IPS-15b (cell line): ENCODE data around the gene P2RY6.

Experiments used
- H3K27me3 ChIP-seq: one replicate; pipeline ENCODE4 v1.6.1; 2013; ENCODE audit warnings: low read length; ENCODE audit not compliant: control insufficient read depth, insufficient read depth
- H3K36me3 ChIP-seq: one replicate; pipeline ENCODE4 v1.6.1; 2013; ENCODE audit warnings: low read length; ENCODE audit not compliant: control insufficient read depth, insufficient read depth
- H3K4me1 ChIP-seq: one replicate; pipeline ENCODE4 v1.6.1; 2013; ENCODE audit warnings: mild to moderate bottlenecking, low read length; ENCODE audit not compliant: control insufficient read depth, insufficient read depth
- H3K4me3 ChIP-seq: one replicate; pipeline ENCODE4 v1.5.1; 2013; ENCODE audit warnings: low read depth, low read length
- H3K9ac ChIP-seq: one replicate; pipeline ENCODE4 v1.6.1; 2013; ENCODE audit warnings: low read depth, mild to moderate bottlenecking, low read length
- H3K9me3 ChIP-seq: one replicate; pipeline ENCODE4 v1.6.1; 2013; ENCODE audit warnings: mild to moderate bottlenecking, low read length; ENCODE audit not compliant: control insufficient read depth, insufficient read depth

Gene P2RY6

DNA sequence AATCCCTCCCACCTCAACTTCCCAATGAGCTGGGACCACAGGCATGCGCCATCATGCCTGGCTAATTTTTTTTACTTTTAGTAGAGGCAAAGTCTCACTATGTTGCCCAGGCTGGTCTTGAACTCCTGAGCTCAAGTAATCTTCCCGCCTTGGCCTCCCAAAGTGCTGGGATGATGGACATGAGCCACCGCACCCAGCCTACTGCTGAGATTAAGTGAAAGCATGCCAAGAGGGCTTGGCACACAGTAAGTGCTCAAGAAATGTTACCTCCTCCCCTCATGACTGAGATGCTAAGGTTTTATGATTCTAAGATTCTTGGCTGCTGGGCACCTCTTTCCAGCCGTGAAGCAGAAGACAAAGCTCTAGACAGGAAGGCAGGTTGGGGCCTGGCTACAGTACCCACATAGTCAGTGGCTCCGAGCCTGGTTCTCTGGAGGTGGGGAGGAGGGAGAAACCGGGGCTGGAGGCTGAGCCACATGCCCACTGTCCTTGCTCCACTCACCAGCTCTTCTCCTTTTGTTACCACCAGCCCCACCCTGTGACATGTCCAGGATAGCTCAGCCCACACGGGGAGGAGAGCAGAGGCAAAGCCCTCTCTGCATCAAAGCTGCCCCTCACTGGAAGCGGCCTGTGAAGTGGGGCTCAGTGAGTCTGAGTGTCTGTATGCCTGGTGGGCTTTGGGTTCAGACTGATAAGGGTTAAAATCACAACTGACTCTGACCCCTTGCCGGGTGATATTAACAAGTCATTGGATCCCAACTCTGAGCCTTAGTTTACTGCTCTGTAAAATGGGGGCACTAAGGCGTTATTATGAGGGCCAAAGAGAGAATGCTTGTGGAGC is 48.8 kb downstream of the P2RY6 start:
- no peak overlapping the region for H3K9ac ChIP-seq
- H3K4me1 ChIP-seq, result peaks cover 14% of the 10 kb centered on the region
- H3K27me3 ChIP-seq, result peaks cover 7% of the 10 kb centered on the region
- no peaks in the 10 kb centered on the region for H3K9me3 ChIP-seq
- peaks cover 4% of the 10 kb centered on the region for H3K36me3 ChIP-seq
- no peak overlapping the region for H3K4me3 ChIP-seq

DNA sequence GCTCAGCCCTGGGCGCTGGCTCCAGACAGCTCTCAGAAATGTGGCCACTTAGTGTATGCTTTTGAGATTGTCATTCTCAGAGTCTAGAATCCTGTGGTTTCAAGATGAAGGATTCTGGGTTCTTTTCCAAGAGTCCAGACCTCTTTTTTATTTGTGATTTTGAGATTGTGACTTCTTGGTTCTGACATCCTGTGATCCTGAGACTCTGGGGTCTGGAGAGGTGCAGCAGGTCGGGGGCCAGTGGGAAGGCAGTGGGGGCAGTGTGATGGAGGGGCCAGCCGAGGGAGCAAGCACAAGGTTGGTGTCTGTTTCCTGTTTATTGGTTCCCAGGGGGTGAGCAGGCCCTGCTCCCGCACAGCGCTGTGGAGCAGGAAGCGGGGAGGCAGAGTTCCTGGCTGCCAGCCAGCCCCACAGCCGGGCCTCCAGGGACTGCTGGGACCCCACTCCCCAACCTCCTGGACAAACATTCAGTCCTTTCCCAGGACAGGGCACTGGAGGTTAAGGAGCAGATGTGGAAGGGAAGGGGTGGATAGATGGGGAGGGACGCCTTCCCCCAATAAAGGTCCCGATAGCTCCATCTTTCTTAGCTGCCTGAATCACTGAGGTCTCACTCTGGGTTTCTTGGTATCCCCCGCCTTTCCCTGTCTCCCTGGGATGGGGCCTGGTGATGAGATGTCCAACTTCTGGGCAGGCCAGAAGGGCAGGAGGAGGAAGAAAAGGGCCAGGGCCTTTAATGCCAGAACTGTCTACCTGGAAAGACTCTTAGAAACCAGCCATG is 49.7 kb downstream of the P2RY6 start:
- H3K9me3 ChIP-seq, result no peaks in the 10 kb centered on the region
- H3K36me3 ChIP-seq, result peaks cover 4% of the 10 kb centered on the region
- H3K27me3 ChIP-seq, result peaks cover 7% of the 10 kb centered on the region
- no peak overlapping the region for H3K9ac ChIP-seq
- no peak overlapping the region for H3K4me3 ChIP-seq
- peaks cover 14% of the 10 kb centered on the region for H3K4me1 ChIP-seq

DNA sequence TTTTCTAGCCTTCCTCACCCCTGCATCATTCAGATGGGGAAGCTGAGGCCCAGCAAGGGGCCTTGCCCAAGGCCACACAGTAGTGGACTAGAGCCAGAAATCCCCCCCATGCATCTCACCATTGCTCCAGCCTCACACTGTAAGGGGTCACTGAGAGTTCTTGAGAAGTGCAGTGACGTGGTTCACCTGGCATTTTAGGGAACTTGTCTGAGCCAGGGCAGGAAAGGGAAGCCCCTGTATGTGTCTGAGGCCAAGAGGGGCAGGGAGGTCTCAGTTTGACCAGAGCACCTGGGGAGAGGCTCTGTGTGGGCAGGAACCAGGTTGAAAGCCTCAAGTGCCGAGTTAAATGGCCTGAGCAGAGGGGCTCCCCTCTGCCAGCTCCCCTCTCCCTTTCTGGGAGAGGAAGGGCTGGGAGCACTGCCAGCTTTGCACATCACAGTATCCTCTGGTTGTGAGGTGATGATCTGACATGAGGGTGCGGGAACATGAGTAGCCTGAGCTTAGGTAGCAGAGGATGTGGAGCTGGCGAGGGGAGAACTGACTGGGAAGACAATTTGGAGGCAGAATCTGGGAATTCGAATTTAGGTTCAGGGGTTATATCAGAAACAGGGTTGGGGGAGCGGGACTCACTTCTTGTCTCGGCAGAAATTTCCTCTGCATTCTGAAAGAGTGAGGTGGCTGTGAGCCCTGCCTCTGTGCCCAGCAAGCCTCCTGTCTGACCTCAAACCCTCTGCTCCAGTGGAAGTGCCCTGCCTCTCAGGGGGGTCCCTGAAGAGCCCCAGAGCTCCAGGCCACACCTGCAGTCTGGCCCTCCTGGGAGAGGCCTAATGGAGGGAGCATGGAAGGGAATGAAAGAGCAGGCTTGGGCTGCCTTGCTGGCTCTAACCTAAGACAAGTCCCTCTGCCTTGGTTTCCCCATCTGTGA is 50.5 kb downstream of the P2RY6 start:
- H3K27me3 ChIP-seq, result peaks cover 11% of the 10 kb centered on the region
- H3K4me1 ChIP-seq, result peaks cover 14% of the 10 kb centered on the region
- no peak overlapping the region for H3K9ac ChIP-seq
- no peaks in the 10 kb centered on the region for H3K9me3 ChIP-seq
- no peak overlapping the region for H3K4me3 ChIP-seq
- peaks cover 4% of the 10 kb centered on the region for H3K36me3 ChIP-seq

DNA sequence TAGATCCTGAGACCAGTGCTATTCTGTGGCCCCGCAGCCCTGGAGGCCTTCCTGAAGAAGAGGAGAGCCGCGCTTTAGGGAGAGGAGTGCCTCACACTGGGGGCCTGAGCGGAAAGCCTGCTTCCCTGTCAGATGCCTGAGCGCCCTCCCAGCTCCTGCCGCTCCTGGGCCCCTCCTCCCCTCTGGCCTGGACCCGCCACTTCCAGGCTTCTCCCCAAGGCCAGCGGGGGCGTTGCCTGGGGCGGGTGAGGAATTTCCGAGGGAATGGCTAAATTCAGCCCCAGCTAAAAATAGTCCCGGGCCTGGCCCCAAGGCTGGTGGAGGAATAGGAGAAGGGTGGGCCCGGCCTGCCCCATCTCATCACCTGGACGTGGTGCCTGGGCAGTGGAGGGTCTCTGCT is 51.3 kb downstream of the P2RY6 start:
- Histone ChIP-seq H3K9ac (peak overlapping the region; percentile 12), H3K36me3 (peaks cover 4% of the 10 kb centered on the region), H3K4me1 (peaks cover 14% of the 10 kb centered on the region), H3K27me3 (peaks cover 13% of the 10 kb centered on the region), H3K9me3 (no peaks in the 10 kb centered on the region), H3K4me3 (peak overlapping the region; percentile 13)

DNA sequence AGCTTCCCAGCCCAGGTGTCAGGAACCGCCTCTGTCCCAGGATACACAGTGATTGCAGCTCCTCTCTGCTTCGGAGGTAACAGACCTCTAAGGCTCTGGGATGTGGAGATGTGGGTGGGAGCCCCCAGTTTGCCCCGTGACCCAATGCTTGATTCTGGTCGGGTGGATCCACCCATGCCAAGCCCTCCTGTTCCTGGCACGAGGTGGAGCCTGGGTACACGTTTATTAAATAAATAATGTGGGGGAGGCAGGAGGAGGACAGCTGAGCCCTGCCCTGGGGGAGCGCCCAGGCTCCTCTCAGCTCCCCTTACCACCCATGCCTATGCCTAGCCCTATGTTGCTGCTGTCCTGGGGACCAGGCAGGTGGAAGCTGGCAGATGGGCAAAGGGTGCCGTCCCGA is 52.0 kb downstream of the P2RY6 start:
- Histone ChIP-seq H3K27me3 (peaks cover 13% of the 10 kb centered on the region), H3K4me1 (peaks cover 14% of the 10 kb centered on the region), H3K9ac (peak overlapping the region; percentile 12), H3K9me3 (no peaks in the 10 kb centered on the region), H3K4me3 (peak overlapping the region; percentile 13), H3K36me3 (peaks cover 4% of the 10 kb centered on the region)

DNA sequence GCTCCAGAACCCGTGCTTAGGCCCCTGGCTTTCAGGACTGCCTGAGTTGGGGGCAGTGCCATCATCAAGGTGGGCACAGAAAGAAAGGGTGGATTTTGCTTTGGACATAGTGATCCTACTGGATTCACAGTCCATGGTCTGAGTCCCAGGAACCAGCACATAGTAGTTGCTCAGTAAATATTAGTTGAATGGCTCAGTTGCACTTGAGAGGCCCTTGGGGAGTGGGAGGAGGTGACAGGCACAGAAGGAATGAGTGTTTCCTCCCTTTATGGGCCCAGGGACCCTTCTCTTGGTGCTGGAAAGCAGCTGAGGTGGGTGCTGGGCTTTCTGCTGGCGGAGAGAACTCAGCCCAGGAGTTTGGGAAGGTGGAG is 52.5 kb downstream of the P2RY6 start:
- Histone ChIP-seq H3K36me3 (peaks cover 4% of the 10 kb centered on the region), H3K4me3 (no peak overlapping the region), H3K9me3 (no peaks in the 10 kb centered on the region), H3K27me3 (peaks cover 13% of the 10 kb centered on the region), H3K4me1 (peaks cover 14% of the 10 kb centered on the region), H3K9ac (no peak overlapping the region)

DNA sequence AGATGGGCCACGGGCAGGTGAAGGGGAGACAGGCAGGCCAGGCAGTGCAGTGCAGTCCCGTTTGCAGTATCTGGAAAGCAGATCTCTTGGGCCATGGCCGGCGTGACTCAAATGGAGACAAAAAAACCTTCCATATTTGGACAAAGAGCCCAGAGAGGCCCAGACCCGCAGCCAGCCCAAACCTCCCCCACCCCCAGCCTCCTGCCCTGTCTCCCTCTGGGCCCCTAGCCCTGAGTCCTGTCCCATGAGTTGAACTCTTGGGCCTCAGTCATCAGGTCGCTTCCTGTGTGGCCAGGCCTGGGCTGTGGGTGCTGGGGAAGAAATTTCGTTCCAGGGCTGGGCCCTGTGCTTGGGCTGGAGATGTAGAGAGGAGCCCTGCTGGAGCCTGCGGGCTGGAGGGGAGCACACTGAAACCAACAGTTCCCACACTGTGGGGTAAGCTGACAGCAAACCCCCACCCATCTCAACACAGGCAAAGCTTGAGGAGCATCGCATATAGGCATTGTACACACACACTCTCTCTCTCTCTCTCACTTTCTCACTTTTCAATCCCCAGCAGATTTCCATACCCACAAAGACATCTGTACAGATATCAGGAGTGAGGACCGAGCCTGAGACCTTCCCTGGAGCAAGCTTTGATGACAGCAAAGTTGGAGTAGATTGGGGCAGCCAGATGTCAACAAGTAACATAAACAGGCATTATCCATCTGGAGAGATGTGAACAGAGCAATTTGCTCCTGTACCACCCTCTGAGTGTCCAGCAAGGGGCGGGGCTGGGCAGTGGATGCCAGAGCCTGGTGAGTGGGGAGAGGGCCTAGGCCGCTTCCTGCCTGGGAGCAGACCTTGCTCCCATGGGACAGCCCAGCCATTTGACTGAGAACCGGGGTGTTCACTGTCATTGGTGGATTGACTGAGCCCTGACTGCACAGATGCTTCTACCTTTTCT is 53.2 kb downstream of the P2RY6 start:
- no peaks in the 10 kb centered on the region for H3K9me3 ChIP-seq
- H3K4me3 ChIP-seq, result no peak overlapping the region
- H3K4me1 ChIP-seq, result peaks cover 14% of the 10 kb centered on the region
- H3K36me3 ChIP-seq, result peaks cover 4% of the 10 kb centered on the region
- H3K9ac ChIP-seq, result no peak overlapping the region
- peaks cover 13% of the 10 kb centered on the region for H3K27me3 ChIP-seq

DNA sequence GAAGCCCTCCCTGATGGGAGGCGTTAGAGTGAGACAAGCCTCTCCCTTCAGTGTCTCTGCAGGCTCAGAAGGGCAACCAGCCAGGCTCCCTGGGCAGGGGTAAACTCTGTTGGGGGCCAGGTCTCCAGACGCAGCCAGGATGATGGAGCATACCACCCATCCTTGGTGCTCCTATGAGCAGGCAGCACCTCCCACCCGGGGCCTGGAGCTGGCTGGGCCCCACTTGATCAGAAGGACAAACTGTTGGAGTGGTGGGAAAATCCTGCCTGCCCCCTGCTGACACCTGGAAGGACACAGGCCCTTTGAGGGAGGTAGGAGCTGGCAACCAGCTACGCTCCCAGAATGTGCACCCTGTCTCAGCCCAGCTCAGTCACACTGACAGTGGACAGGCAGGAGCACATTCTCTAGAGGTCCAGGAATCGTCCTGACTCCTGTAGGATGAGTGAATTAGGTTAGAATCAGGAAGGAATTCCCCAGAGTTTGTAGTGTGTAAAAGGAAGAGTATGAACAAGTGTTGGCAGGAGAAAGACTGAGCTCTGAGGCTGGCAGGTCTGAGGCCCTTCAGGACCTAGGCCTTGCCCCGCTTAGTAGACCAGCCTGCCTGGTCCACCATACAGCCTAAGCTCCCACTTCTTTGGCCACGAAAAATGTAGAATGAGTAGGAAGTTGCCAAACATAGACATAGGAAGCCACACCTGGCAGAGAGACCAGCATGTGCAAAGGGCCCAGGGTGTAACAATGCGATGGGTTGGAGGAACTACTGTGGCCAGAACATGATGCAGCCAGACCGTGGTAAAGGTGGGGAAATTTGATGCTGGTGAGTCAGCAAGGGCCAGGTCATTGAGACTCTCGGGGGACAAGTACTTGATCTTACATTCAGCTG is 55.0 kb downstream of the P2RY6 start:
- Histone ChIP-seq H3K4me3 (no peak overlapping the region), H3K36me3 (peaks cover 4% of the 10 kb centered on the region), H3K9ac (no peak overlapping the region), H3K9me3 (no peaks in the 10 kb centered on the region), H3K27me3 (peaks cover 19% of the 10 kb centered on the region), H3K4me1 (peaks cover 26% of the 10 kb centered on the region)

DNA sequence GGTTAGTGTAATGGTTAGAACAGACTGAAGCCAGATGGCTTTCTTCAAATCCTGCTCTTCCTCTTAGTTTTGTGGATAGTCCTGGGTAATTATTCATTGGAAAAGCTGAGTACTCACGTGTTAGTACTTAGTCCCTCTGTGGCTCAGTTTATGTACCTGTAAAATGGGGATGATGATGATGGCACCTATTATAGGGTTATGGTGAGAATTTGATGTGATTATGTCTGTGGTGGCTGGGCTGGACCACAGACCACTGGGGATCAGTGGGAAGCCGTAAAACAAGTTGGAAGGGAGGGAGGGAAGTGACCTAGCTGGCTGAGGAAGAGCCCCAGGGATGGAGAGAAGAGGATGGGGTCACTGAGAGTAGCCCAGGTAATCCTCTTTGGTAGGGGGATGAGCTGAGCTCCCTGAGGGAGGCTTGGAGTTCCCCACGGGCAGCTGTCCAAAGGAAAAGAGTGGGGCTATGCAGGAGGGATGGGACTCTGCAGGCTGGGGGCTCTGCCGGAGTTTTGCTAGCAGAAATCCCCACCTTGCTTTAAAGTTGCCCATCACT is 55.8 kb downstream of the P2RY6 start:
- H3K27me3 ChIP-seq, result peaks cover 16% of the 10 kb centered on the region
- no peaks in the 10 kb centered on the region for H3K9me3 ChIP-seq
- H3K4me1 ChIP-seq, result peaks cover 24% of the 10 kb centered on the region
- no peak overlapping the region for H3K9ac ChIP-seq
- peaks cover 4% of the 10 kb centered on the region for H3K36me3 ChIP-seq
- H3K4me3 ChIP-seq, result no peak overlapping the region

DNA sequence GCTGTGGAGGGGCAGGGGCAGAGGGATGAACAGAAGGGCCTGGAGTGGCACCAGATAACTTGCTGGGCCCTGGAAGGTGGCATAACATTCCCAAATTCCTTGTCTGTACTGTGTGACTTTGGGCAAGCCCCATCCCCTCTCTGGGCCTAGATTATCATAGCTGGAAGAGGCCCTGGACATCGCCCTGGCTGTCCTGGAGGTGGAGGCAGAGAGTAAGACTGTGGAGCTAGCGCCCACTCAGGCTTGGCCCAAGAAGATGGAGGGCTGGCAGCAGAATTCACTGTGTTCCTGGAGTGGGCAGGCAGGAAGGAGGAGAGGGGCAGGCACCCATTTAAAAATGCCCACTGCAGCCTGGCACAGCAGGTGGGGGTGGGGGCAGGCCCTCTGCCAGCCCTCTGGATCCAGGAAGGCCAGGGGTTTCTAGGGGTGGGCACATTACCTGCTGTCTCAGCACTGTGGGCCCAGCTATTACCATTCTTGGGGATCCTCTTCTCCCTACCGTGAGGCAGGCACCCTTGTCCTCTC is 58.5 kb downstream of the P2RY6 start:
- H3K9ac ChIP-seq, result no peak overlapping the region
- H3K4me1 ChIP-seq, result peaks cover 19% of the 10 kb centered on the region
- peaks cover 38% of the 10 kb centered on the region for H3K27me3 ChIP-seq
- H3K9me3 ChIP-seq, result no peaks in the 10 kb centered on the region
- H3K36me3 ChIP-seq, result peaks cover 2% of the 10 kb centered on the region
- no peak overlapping the region for H3K4me3 ChIP-seq
